Measurements from ENCODE around the gene PRKD2. TPM values are rescaled to one million over a fixed set of nuclear protein-coding genes. Genes with fewer than 3 reads are reported as not detected.
"Not testable (repeated sequence)": the region's sequence is repeated elsewhere in the genome, so short reads cannot be mapped to it uniquely, and the experiment has no call there.

PRKD2 gene
- polyA plus RNA-seq, 3 donors = 6.5 to 46.9 (median 8.1) TPM

- Histone ChIP-seq H3K9me3 (replicated peaks in 1 of 2; ENCODE audit: control insufficient read depth in 1 of 2, insufficient read depth in 1 of 2, low read length in 2 of 2) (no peaks in the 10 kb centered on the region), H2AFZ (ENCODE audit: insufficient read depth, low read depth, low read length, poor library complexity, severe bottlenecking) (peak overlapping the region; percentile 53), H3K36me3 (replicated peaks in 1 of 2; ENCODE audit: control insufficient read depth in 1 of 2, insufficient read depth in 2 of 2, low read length in 2 of 2) (peaks cover 6 to 13% of the 10 kb centered on the region in 2 donors), H3K4me3 (replicated peaks in 1 of 3; ENCODE audit: low read depth in 2 of 3, low read length in 3 of 3) (peak overlapping the region; percentile 28 to 81 (median 50)), H3K4me2 (replicated peaks; ENCODE audit: extremely low read depth, low read length, poor library complexity, severe bottlenecking) (peak overlapping the region; percentile 80), H3K27ac (ENCODE audit: low read depth in 1 of 2, low read length in 2 of 2) (no peak overlapping the region), H3K79me2 (ENCODE audit: insufficient read depth, low read length) (peaks cover 10% of the 10 kb centered on the region), H3K4me1 (ENCODE audit: control insufficient read depth in 1 of 2, insufficient read depth in 2 of 2, low read length in 2 of 2) (peaks cover 49 to 56% of the 10 kb centered on the region in 2 donors), H3K9ac (ENCODE audit: insufficient read depth, low read length, poor library complexity, severe bottlenecking) (peak overlapping the region; percentile 58), H4K20me1 (ENCODE audit: insufficient read depth, low read length) (peaks cover 27% of the 10 kb centered on the region), H3K27me3 (ENCODE audit: control insufficient read depth in 2 of 2, insufficient read depth in 2 of 2, low read length in 2 of 2) (peaks cover 0 to 10% of the 10 kb centered on the region in 2 donors)
- H3K9me3 Mint-ChIP-seq = peaks cover 0 to 3% (median 0%) of the 10 kb centered on the region in 7 donors
- intact Hi-C loops (cut with micrococcal nuclease) = loop anchor here in 1 of 2 donors (2.0 to 10.0 kb wide), 2 partner anchors 14 to 100 kb away; no protein-coding TSS in a partner anchor
- TF ChIP-seq CTCF (IDR thresholded peaks at IDR 0.05) = no peak
- 0% methylated on average over 4 of the region's 12 CpGs for WGBS (ENCODE audit: insufficient coverage)
- H3K27me3 Mint-ChIP-seq (ENCODE audit: low read depth in 3 of 3) = peaks cover 9 to 23% (median 12%) of the 10 kb centered on the region in 3 donors
- peak overlapping the region; percentile 83 to 87 for H3K4me3 Mint-ChIP-seq
- peaks cover 44% of the 10 kb centered on the region for H3K4me1 Mint-ChIP-seq
- H3K27ac Mint-ChIP-seq = peak overlapping the region in 3 of 7 donors; percentile 26 to 66 (median 35)
- H3K36me3 Mint-ChIP-seq = peaks cover 18 to 41% of the 10 kb centered on the region in 2 donors
- no peak for DNase-seq
These were observed 2.3 kb downstream of the PRKD2 start for GRCh38 chr19:46714444-46715106.

DNA sequence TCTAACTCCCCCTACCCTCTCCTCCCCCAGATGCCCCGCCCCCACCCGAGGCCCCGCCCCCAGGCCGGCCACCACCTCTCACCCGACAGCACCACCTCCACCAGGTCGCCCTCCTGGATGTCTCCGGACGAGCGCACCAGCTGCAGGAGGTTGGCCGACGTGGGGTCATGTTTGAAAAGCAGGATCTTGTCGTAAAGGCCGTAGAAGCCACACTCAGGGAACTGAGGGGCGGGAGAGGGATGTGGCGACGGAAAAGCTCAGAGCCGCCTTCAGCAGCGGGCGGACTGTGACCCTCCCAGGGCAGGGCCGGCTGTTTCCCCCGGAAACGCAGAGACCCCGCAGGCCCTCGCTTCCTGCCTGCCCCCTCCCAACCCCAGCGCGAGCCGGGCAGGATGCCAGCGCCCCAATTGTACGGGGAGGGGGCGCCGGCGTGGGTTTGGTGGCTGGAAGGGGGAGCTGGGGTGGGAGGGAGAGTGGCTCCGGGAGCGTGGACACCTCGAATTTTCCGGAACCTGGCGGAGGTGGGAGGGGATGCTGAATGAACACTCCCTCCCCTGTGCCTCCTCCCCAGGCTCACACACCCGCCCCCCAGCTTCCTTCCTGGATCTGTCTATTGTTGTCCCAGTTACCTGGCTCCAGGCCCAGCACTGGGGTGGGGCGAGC lies 3.0 kb downstream of the PRKD2 start:
- Histone ChIP-seq H3K79me2 (ENCODE audit: insufficient read depth, low read length) (peaks cover 10% of the 10 kb centered on the region), H2AFZ (ENCODE audit: insufficient read depth, low read depth, low read length, poor library complexity, severe bottlenecking) (peak overlapping the region; percentile 53), H3K4me1 (ENCODE audit: control insufficient read depth in 1 of 2, insufficient read depth in 2 of 2, low read length in 2 of 2) (peaks cover 43 to 49% of the 10 kb centered on the region in 2 donors), H4K20me1 (ENCODE audit: insufficient read depth, low read length) (peaks cover 20% of the 10 kb centered on the region), H3K27ac (ENCODE audit: low read depth in 1 of 2, low read length in 2 of 2) (no peak overlapping the region), H3K9ac (ENCODE audit: insufficient read depth, low read length, poor library complexity, severe bottlenecking) (peak overlapping the region; percentile 58), H3K4me3 (replicated peaks in 1 of 3; ENCODE audit: low read depth in 2 of 3, low read length in 3 of 3) (peak overlapping the region; percentile 28 to 81 (median 50)), H3K4me2 (replicated peaks; ENCODE audit: extremely low read depth, low read length, poor library complexity, severe bottlenecking) (peak overlapping the region; percentile 80), H3K36me3 (replicated peaks in 1 of 2; ENCODE audit: control insufficient read depth in 1 of 2, insufficient read depth in 2 of 2, low read length in 2 of 2) (peaks cover 10 to 19% of the 10 kb centered on the region in 2 donors), H3K27me3 (ENCODE audit: control insufficient read depth in 2 of 2, insufficient read depth in 2 of 2, low read length in 2 of 2) (peaks cover 0 to 10% of the 10 kb centered on the region in 2 donors), H3K9me3 (replicated peaks in 1 of 2; ENCODE audit: control insufficient read depth in 1 of 2, insufficient read depth in 1 of 2, low read length in 2 of 2) (no peaks in the 10 kb centered on the region)
- Mint-ChIP-seq H3K4me3 (peak overlapping the region; percentile 83 to 87), H3K9me3 (peaks cover 0 to 3% (median 0%) of the 10 kb centered on the region in 7 donors), H3K27me3 (ENCODE audit: low read depth in 3 of 3) (peaks cover 9 to 23% (median 12%) of the 10 kb centered on the region in 3 donors), H3K36me3 (peaks cover 22 to 43% of the 10 kb centered on the region in 2 donors), H3K27ac (peak overlapping the region in 3 of 7 donors; percentile 35 to 71 (median 57)), H3K4me1 (peaks cover 38% of the 10 kb centered on the region)
- WGBS (ENCODE audit: insufficient coverage) = 0% methylated on average over 13 of the region's 39 CpGs
- no peak for DNase-seq
- no peak for TF ChIP-seq CTCF (IDR thresholded peaks at IDR 0.05)
- intact Hi-C loops (cut with micrococcal nuclease) = loop anchor here in 1 of 2 donors (2.0 to 10.0 kb wide), 2 partner anchors 15 to 99 kb away; no protein-coding TSS in a partner anchor

DNA sequence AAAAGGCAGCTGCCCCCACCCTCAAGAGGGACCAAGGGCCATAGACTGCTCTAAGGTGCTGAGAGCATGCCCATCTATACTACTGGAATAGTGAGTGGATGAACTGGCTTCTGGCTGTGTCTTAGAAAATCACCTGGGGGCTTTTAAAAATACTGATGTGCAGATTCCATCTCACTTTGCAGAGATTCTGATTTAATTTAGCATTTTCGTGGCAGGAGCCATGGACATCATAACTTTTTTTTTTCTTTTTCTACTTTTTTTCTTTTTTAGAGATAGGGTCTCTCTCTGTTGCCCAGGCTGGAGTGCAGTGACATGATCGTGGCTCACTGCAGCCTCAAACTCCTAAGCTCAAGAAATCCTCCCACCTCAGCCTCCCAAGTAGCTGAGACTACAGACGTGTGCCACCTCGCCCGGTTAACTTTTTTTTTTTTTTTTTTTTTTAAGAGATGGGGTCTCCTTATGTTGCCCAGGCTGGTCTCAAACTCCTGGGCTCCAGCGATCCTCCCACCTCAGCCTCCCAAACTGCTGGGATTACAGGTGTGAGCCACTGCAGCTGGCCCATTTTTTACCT lies 4.1 kb downstream of the PRKD2 start:
- not testable (repeated sequence) for H4K20me1 ChIP-seq (ENCODE audit: insufficient read depth, low read length); H3K4me3 Mint-ChIP-seq; H3K9ac ChIP-seq (ENCODE audit: insufficient read depth, low read length, poor library complexity, severe bottlenecking); H3K4me2 ChIP-seq (replicated peaks; ENCODE audit: extremely low read depth, low read length, poor library complexity, severe bottlenecking); H3K27ac ChIP-seq (ENCODE audit: low read depth in 1 of 2, low read length in 2 of 2); DNase-seq; H3K79me2 ChIP-seq (ENCODE audit: insufficient read depth, low read length); H2AFZ ChIP-seq (ENCODE audit: insufficient read depth, low read depth, low read length, poor library complexity, severe bottlenecking); H3K9me3 ChIP-seq (replicated peaks in 1 of 2; ENCODE audit: control insufficient read depth in 1 of 2, insufficient read depth in 1 of 2, low read length in 2 of 2); H3K4me3 ChIP-seq (replicated peaks in 1 of 3; ENCODE audit: low read depth in 2 of 3, low read length in 3 of 3); H3K9me3 Mint-ChIP-seq
- H3K27me3 ChIP-seq (ENCODE audit: control insufficient read depth in 2 of 2, insufficient read depth in 2 of 2, low read length in 2 of 2) = peaks cover 0 to 10% of the 10 kb centered on the region in 2 donors
- no CpG with 5 or more reads among the region's 6 CpGs for WGBS (ENCODE audit: insufficient coverage)
- Mint-ChIP-seq H3K27me3 (ENCODE audit: low read depth in 3 of 3) (peaks cover 9 to 23% (median 12%) of the 10 kb centered on the region in 3 donors), H3K36me3 (peaks cover 29 to 53% of the 10 kb centered on the region in 2 donors), H3K4me1 (peaks cover 27% of the 10 kb centered on the region), H3K27ac (peak overlapping the region in 1 of 7 donors; percentile 5)
- peaks cover 14 to 30% of the 10 kb centered on the region in 2 donors for H3K36me3 ChIP-seq (replicated peaks in 1 of 2; ENCODE audit: control insufficient read depth in 1 of 2, insufficient read depth in 2 of 2, low read length in 2 of 2)
- intact Hi-C loops (cut with micrococcal nuclease) = loop anchor here in 1 of 2 donors (10.0 kb wide), 1 partner anchor 98 kb away; no protein-coding TSS in a partner anchor
- H3K4me1 ChIP-seq (ENCODE audit: control insufficient read depth in 1 of 2, insufficient read depth in 2 of 2, low read length in 2 of 2) = peaks cover 32 to 39% of the 10 kb centered on the region in 2 donors
